Fibroblast of the aortic adventitia (primary cell): Measurements from ENCODE around the gene FAP. TPM values are rescaled to one million over a fixed set of nuclear protein-coding genes. Genes with fewer than 3 reads are reported as not detected.
A peak's percentile ranks its signal among the peaks of the same experiment; 100 is the strongest.

Experiments
- DNase-seq: peaks from one replicate; pipeline ENCODE4 v3.0.0-alpha.2; 2010; ENCODE audit warnings: low read depth
- H3K4me3 ChIP-seq: 2 replicates; pipeline ENCODE4 v1.5.1; 2011; ENCODE audit warnings: low read depth, mild to moderate bottlenecking, control low read depth, low read length, moderate library complexity
- total RNA-seq: library from RNA; depleted of rRNA; stranded (reverse); fragments of >200 nt; gene quantifications from 2 replicates; pipeline ENCODE4 v1.2.3, GENCODE V29; 2012; ENCODE audit warnings: low replicate concordance
- TF ChIP-seq, protein P1 (sequence below): IDR thresholded peaks from 2 replicates; pipeline ENCODE4 v1.5.1; 2011; ENCODE audit warnings: mild to moderate bottlenecking, low read length, control low read depth, inconsistent platforms; ENCODE audit not compliant: insufficient read depth

Gene FAP
- total RNA-seq, 1 donor, result 228 TPM

DNA sequence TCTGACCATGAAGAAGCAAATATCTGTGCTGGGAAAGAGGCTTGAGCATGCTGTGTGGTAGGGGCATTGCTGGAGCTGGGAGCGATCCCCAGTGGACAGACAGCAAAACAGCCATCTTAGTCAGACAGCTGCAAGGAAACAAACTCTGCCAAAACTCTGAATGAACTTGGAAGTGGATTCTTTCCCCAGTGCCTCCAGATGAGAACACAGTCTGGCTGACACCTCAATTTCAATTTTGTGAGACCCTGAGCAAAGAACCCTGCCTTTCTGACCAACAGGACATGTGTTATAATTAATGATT lies 23.2 kb upstream of the FAP start:
- TF ChIP-seq, protein P1, sequence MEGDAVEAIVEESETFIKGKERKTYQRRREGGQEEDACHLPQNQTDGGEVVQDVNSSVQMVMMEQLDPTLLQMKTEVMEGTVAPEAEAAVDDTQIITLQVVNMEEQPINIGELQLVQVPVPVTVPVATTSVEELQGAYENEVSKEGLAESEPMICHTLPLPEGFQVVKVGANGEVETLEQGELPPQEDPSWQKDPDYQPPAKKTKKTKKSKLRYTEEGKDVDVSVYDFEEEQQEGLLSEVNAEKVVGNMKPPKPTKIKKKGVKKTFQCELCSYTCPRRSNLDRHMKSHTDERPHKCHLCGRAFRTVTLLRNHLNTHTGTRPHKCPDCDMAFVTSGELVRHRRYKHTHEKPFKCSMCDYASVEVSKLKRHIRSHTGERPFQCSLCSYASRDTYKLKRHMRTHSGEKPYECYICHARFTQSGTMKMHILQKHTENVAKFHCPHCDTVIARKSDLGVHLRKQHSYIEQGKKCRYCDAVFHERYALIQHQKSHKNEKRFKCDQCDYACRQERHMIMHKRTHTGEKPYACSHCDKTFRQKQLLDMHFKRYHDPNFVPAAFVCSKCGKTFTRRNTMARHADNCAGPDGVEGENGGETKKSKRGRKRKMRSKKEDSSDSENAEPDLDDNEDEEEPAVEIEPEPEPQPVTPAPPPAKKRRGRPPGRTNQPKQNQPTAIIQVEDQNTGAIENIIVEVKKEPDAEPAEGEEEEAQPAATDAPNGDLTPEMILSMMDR, result peak; percentile 23
- peak; percentile 51 for DNase-seq

GRCh38 chr2:162265666-162266459 lies 22.6 kb upstream of the FAP start:
- TF ChIP-seq, protein P1, result no peak
- no peak for DNase-seq
- no peak overlapping the region for H3K4me3 ChIP-seq

More for the DNA sequence above, 23.2 kb upstream of the FAP start:
- no peak overlapping the region for H3K4me3 ChIP-seq

DNA sequence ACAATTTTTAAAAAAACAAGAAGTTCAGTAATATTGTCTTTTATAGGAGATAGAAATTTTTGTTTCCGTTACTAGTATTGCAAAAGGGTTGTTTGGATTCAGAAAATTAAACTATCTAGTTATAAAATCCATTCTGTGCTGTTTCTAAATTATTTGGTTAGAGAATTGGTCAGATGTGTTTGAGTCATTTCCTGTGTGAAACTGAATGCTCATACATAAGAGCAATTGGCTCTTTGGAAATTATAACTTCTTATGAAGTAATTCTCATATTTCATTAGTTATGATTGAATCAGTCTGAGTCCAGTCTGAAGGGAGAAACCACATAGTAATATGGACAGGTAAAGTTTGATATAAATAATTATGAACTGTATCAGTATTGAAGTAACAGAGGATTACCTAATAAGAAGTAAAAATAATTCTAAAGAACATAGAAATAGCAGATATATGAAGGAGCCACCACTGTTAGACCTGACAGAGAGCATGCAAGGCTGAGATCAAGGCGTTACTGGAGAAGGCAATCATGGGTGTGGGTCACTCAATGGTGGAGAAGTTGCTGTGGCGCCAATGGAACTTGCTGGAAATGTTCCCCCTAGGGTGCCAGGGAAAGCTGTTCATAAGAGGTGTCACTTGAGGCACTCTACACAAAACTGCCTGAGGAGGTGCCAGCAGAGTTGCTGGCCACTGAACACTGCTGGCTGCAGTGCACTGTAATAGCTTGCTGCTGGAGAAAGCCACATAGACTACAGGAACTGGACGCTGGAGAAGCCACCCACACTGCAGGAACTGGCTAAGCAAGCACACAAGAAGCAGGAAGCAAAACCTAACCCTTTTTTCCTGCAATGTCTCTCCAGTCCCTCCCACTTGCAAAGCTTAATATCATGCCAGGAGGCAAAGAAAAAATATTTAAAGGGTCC lies 18.0 kb upstream of the FAP start:
- TF ChIP-seq, protein P1, result no peak
- peak overlapping the region; percentile 49 for H3K4me3 ChIP-seq
- DNase-seq, result peak; percentile 83

GRCh38 chr2:162258686-162259085 lies 15.4 kb upstream of the FAP start:
- DNase-seq, result peak; percentile 64

DNA sequence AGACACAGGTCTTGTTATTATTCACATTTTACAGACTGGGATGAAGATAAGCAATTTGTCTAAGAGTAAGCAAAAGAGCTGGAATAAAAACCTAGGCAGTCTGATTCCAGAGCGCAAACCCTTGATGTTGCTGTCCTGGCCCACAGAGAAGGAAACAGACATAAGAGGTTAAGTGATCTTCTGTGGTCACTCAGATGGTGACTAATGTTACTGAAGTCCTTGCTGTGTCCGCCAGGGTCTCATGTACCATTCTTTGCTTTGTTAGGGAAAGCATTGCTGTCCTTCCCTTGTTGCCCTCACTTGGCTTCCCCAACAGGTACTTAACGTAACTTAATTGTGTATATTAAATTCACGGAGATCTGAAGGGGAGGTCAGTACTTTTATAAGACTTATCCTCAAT lies 14.9 kb upstream of the FAP start:
- no peak for DNase-seq
- TF ChIP-seq, protein P1, result no peak
- no peak overlapping the region for H3K4me3 ChIP-seq

More at GRCh38 chr2:162258686-162259085, 15.4 kb upstream of the FAP start:
- H3K4me3 ChIP-seq, result no peak overlapping the region
- TF ChIP-seq, protein P1, result no peak

GRCh38 chr2:162257425-162257824 lies 14.2 kb upstream of the FAP start:
- TF ChIP-seq, protein P1, result no peak
- peak; percentile 65 for DNase-seq
- H3K4me3 ChIP-seq, result no peak overlapping the region
